ENCODE measurements around the gene PDGFB. TPM values are rescaled to one million over a fixed set of nuclear protein-coding genes. Genes with fewer than 3 reads are reported as not detected.
A peak's percentile ranks its signal among the peaks of the same experiment; 100 is the strongest.

PDGFB gene
- total and polyA plus RNA-seq, 2 of the 4 experiments (the other 2 are of a cell fraction): 0.07 TPM; not detected in 1

DNA sequence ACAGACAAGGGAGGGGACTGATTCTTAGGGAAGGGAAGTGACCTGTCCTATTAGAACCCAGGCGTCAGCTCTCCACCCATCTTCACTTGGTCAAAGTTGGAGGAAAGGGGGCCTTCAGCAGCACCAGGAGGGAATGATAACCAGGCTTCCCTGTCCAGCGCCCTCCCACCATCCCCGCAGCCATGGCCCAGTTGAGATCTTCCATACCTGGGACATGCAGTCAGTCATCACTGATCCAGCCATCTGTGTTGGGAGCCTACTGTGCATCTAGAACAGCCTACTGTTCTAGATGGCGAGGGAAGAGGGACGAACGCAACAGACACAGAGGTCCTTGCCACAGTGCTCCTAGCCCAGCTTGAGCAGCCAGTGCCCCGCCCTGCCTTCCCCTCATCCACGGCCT, 40.6 kb downstream of the PDGFB start:
- CTCF ChIA-PET: no interaction called here
- H4K20me1 ChIP-seq (ENCODE audit: insufficient read depth, low read length): no peaks in the 10 kb centered on the region
- BruUV-seq (replicated peaks): no TSS peak
- H3K4me3 ChIP-seq (ENCODE audit: insufficient read depth, low read depth, low read length): no peak overlapping the region
- no peak overlapping the region; the same call in 2 of the 3 replicates for H2BK15ac ChIP-seq (ENCODE audit: low read depth, low read length)
- peak overlapping the region; percentile 75; the same call in 1 of the 2 replicates for H2AK5ac ChIP-seq (ENCODE audit: low read depth, low read length)
- H3K27ac ChIP-seq (ENCODE audit: insufficient read depth, low read length): no peak overlapping the region
- no peak overlapping the region for H2AK9ac ChIP-seq (replicated peaks; ENCODE audit: low read depth, low read length, poor library complexity)
- H3K9me3 ChIP-seq (ENCODE audit: control insufficient read depth, insufficient read depth, low read length): no peaks in the 10 kb centered on the region
- no peak for ATAC-seq (ENCODE audit: low read depth)
- no peak overlapping the region for H3K4me2 ChIP-seq (ENCODE audit: low read depth, low read length)
- no peak overlapping the region for H3K4ac ChIP-seq (ENCODE audit: low read depth, low read length)
- peaks cover 15% of the 10 kb centered on the region for H3K9me1 ChIP-seq (ENCODE audit: insufficient read depth, low read length)
- H2BK5ac ChIP-seq (ENCODE audit: low read depth, low read length, poor library complexity, severe bottlenecking): no peak overlapping the region
- H2BK20ac ChIP-seq (ENCODE audit: low read depth, low read length): no peak overlapping the region
- no peaks in the 10 kb centered on the region for H3K79me1 ChIP-seq (ENCODE audit: low read depth in 1 of 2, low read length in 2 of 2)
- H3K36me3 ChIP-seq (ENCODE audit: control insufficient read depth, insufficient read depth, low read length): no peaks in the 10 kb centered on the region
- no peak overlapping the region for H3K18ac ChIP-seq (ENCODE audit: low read depth, low read length)
- no peak overlapping the region for H4K8ac ChIP-seq (ENCODE audit: low read depth in 2 of 2, low read length in 2 of 2)
- TF ChIP-seq FOS (IDR thresholded peaks at IDR 0.05; ENCODE audit: low read depth, low read length): no peak
- no peak for TF ChIP-seq POLR2A (IDR thresholded peaks at IDR 0.05; ENCODE audit: low read depth, low read length)
- no peak for TF ChIP-seq RCOR1 (IDR thresholded peaks at IDR 0.05; ENCODE audit: insufficient replicate concordance, low read length)
- TF ChIP-seq MAZ (IDR thresholded peaks at IDR 0.05; ENCODE audit: borderline replicate concordance, low read depth, low read length): no peak
- no peak for TF ChIP-seq CHD1 (IDR thresholded peaks at IDR 0.05; ENCODE audit: low read depth, low read length)
- TF ChIP-seq MAFK (IDR thresholded peaks at IDR 0.05; ENCODE audit: low read depth, low read length): no peak
- TF ChIP-seq MXI1 (IDR thresholded peaks at IDR 0.05; ENCODE audit: borderline replicate concordance, low read depth, low read length): no peak
- TF ChIP-seq CTCF (conservative IDR thresholded peaks at IDR 0.05; ENCODE audit: low read depth, low read length): no peak
- TF ChIP-seq NFE2L2 (IDR thresholded peaks at IDR 0.05; ENCODE audit: low read depth, low read length): no peak
- TF ChIP-seq, protein P1, sequence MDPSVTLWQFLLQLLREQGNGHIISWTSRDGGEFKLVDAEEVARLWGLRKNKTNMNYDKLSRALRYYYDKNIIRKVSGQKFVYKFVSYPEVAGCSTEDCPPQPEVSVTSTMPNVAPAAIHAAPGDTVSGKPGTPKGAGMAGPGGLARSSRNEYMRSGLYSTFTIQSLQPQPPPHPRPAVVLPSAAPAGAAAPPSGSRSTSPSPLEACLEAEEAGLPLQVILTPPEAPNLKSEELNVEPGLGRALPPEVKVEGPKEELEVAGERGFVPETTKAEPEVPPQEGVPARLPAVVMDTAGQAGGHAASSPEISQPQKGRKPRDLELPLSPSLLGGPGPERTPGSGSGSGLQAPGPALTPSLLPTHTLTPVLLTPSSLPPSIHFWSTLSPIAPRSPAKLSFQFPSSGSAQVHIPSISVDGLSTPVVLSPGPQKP (IDR thresholded peaks at IDR 0.05; ENCODE audit: borderline replicate concordance, low read depth, low read length): no peak
- TF ChIP-seq CEBPB (IDR thresholded peaks at IDR 0.05; ENCODE audit: low read depth, low read length): no peak
- intact Hi-C loops (cut with micrococcal nuclease): no loop called here
- no peak overlapping the region for H3K23ac ChIP-seq (ENCODE audit: low read depth, low read length)
- H4K5ac ChIP-seq (ENCODE audit: low read depth, low read length): no peak overlapping the region
- dilution Hi-C loops (cut with HindIII; ENCODE audit: low sequenced_read_pairs, unreplicated experiment): no loop called here
- no peak overlapping the region for H2BK120ac ChIP-seq (ENCODE audit: low read depth, low read length)
- WGBS, 2 experiments (ENCODE audit: extremely low coverage in 2 of 2, insufficient read length in 1 of 2): 100% methylated on average over 4 of the region's 8 CpGs; no CpG with 5 or more reads in 1 of the 2 experiments
- H3K4me1 ChIP-seq (ENCODE audit: control insufficient read depth, insufficient read depth, low read length): peaks cover 14% of the 10 kb centered on the region
- in situ Hi-C loops (cut with MboI; ENCODE audit: low sequenced_read_pairs): no loop called here
- POLR2A ChIA-PET (ENCODE audit: unreplicated experiment): no interaction called here
- DNase-seq: no peak
- H4K91ac ChIP-seq (ENCODE audit: insufficient read depth, low read depth, low read length): no peak overlapping the region
- no peak overlapping the region for H3K9ac ChIP-seq (ENCODE audit: low read depth, low read length)
- no peak overlapping the region for H3K56ac ChIP-seq (ENCODE audit: extremely low read depth, insufficient read depth, low read length)
- no peaks in the 10 kb centered on the region; the same call in 1 of the 2 replicates for H3K27me3 ChIP-seq (ENCODE audit: control insufficient read depth, insufficient read depth, low read length)
- H3K14ac ChIP-seq (replicated peaks; ENCODE audit: low read depth, low read length): no peak overlapping the region
- no peak overlapping the region for H2AFZ ChIP-seq (replicated peaks; ENCODE audit: low read length, poor library complexity)

Data from IMR-90 (cell line).